Measurements from ENCODE around the gene RBPJL.

Gene RBPJL

DNA sequence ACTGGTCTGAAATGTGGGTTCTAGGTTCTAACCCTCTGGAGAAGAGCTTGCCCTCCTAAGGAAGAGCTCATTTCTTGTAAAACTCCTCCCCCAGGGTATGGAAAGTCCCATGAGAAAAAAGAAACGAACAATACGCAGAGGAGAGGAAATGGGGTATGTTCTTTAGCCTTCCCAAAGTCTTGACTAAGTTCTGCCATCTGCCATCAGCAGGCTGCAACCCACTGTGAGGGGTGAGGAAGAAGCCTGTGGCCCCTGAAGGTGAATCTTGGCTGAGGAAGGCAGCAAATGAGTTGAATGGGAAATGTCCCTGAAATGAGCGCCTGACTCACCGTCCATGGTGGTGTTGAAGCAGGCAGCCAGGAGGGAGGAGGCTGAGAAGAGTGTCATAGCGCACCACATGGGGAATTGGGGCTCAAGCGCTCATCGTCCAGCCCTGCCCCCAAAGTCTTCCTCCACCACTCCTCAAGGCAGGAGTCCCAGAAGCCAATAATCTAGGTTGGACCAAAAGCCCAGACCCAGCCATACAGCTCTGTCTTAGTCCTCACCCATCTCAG, 11.8 kb downstream of the RBPJL start:
- no peak for DNase-seq

DNA sequence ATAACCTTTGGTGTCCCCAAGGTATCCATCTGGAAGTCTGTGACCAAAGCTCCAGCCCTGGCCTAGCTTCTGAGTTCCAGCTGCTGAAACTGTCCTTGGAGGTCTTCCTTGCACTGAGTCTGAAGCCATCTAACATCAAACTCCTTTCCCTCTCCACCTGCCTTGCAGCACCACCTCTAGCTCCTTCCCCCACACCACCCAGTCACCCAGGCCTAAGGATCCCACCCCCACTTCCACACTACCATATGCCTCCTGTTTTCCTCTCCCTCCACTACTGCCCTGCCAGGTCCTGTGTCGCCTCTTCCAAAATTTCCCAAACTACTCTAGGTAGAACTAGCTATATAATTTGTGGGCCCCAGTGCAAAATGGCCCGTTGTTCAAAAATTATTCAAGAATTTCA, 12.3 kb downstream of the RBPJL start:
- DNase-seq = no peak

DNA sequence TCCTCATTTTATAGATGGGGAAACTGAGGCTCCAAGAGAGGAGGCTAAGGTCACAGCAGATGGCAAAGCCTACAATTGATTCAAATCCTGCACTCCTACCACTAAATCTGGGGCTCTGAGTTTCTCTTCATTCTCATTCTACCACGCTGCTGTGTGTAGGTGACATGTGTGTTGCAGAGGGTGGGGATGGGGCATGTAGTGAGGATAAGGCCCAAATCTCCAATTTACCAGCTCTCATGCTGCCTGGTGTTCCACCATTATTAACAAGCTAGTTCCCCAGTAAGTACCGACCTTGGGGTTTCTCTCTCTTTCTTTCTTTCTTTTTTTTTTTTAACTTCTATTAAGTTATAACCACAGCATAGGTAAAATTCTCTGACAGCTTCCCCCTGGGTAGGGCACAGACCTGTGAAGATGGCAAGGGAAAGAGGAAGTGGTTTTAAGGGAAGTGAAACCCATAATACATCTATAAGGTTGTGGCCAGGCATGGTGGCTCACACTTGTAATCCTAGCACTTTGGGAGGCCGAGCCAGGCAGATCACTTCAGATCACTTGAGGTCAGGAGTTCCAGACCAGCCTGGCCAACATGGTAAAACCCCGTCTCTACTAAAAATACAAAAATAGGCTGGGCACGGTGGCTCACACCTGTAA, 14.4 kb downstream of the RBPJL start:
- DNase-seq = peak; percentile 49

DNA sequence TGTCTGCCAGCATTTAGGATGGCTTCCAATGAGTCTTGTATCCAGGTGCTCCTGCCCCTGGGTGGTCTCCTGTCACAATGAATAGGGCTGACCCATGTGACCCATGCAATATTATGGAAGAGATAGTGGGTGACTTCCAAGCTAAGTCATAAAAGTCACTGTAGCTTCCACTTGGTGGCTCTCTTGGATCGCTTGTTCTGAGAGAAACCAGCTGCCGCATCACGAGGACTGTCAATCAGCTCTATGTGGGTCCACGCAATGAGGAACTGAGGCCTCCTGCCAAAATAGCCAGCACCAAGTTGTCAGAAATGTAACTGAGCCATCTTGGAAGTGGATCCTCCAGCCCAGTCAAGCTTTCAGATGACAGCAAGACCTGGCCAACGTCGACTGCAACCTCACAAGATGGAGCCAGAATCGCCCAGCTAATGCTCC, 16.3 kb downstream of the RBPJL start:
- no peak for DNase-seq

DNA sequence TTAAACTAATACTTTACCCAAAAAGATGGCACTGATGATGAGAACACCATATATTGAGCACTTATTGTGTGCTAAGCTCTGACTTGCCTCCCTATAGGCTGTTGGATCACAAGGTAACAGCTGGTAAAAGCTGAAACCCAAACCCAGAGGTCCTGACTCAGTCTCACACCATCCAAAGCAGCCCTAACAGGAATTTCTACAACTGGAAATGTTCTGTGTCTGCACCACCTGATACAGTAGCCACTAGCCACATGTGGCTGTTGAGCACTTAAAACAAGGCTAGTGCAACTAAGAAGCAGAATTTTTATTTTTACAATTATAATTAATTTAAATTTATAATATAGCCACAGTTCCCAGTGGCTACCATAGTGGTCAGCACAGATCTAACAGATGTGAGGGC, 17.1 kb downstream of the RBPJL start:
- no peak for DNase-seq

DNA sequence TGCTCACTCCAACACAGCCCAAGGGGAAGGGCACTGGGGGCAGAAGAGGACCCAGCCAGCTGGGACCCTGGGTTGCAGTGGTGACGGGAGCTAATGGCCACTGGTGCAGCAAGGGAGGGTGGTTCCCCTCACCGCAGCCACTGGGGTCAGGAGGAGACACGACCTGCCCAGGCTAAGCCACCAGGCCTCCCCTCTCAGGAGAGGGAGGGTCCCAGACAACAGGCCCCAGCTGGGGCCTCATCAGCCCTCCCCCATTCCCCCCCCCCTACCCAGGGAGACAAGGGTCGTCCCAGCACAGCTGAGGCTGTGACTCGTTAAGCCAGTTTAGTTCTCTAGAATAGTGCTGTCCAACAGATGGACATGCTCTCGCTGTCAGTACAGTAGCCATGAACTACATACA, 18.7 kb downstream of the RBPJL start:
- no peak for DNase-seq

DNA sequence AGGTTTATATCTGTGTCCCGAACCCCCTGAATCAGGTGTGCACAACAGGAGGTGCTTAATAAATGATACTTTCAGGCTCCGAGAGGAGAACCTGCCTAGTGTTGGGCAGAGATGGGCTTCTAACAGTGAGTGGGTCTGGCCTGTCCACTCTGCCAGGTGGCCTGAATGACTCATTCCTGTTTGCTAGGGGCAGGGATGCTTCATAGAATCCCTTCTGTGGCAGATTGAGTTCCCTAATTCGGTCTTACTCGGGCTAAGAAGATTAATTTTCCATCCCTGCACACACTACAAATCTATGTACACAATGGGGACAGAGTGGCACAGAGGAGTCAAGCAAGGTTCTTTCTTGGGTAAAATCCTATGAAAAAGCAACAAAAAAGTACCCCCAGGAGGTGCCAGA, 21.8 kb downstream of the RBPJL start:
- no peak for DNase-seq

DNA sequence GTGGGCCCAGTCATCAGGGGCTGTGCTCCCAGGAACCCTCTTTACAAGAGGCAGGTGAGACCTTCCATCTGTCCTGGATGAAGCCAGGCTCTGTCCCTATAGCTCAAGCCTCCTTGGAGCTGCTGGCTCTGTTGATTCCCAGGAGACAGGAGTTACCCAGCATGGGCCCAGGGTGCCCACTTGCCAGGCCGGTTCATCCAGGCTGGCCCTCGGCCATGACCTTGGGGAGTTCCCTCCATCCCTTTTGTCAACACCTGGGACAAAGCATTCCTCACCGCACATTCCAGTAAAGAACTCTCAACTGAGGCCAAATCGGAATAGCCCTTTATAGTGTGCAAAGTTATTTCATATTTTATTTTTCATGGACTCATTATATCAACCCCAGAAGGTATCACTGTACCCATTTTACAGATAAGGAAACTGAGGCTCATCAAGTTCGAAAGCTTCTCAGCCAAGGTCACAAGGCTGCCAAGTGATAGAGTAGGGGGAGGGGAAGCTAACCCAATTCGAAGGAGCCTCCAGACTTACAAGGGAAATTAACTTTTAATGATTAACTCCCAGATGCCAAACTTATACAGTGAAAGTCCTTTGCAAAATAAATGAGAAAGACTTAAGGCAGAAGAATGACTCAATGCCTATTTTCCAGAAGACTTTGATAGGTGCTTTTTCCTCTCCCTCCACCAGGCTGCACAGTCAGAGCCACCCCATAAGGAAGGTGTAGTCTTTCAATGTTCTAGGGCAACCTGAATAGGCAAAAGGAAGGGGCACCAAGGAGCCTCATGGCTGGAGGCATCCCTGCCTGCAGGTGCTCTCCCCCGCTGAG, 23.1 kb downstream of the RBPJL start:
- no peak for DNase-seq

DNA sequence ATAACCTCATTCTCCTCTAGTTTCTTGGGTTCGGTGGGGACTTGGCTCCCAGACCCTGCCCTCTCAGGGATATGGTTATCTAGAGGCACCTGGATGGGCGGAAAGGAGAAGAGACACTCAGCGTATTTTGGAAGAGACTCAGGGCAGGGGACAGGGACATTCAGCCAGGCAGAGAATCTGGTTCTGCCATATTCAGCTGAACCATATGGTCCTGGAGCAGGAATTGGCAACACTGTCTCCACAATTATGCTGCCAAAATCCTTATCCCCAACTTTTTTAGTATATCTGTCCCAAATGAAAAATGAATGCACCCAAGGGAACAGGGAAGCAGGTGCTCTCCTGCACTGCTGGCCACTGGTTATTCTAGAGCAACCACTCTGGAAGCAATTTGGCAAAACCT, 23.8 kb downstream of the RBPJL start:
- DNase-seq = no peak

DNA sequence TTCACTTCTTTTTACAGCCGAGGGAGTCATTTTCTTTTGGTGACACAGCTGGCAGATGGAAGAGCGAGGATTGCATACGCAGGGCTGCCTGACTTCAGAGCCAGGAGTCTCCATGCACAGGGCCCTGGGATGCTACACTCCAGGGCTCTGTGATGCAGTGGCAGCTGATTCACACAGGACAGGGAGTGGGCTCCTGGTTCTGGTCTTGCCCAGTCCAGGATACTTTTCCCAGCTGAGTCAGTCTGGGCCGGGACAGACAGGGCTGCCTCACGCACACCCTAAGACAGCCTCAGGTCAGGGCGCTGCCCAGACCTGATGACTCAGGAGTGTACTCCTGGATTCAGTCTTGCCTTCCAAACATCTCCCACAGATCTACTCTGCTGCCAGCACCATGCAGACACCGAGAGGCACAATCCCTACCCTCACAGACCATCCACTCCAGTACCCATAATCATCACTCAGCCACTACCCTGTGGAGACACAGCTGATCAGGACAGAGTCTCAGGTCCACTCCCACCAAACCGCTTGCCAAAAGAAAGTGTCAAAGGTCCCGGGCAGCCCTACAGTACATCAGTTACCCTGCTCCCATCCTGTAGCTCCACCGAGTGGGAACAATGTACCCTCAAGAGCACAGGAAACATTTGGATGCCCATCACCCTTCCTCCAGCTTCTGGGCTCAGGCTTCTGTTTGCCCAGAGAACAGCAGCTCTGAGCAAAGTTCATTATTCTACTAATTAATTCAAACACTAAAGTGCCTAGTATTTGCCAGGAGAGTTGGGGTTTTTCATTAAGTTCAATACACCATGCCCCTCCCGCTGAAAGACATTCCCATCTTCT, 30.1 kb downstream of the RBPJL start:
- DNase-seq = no peak

DNA sequence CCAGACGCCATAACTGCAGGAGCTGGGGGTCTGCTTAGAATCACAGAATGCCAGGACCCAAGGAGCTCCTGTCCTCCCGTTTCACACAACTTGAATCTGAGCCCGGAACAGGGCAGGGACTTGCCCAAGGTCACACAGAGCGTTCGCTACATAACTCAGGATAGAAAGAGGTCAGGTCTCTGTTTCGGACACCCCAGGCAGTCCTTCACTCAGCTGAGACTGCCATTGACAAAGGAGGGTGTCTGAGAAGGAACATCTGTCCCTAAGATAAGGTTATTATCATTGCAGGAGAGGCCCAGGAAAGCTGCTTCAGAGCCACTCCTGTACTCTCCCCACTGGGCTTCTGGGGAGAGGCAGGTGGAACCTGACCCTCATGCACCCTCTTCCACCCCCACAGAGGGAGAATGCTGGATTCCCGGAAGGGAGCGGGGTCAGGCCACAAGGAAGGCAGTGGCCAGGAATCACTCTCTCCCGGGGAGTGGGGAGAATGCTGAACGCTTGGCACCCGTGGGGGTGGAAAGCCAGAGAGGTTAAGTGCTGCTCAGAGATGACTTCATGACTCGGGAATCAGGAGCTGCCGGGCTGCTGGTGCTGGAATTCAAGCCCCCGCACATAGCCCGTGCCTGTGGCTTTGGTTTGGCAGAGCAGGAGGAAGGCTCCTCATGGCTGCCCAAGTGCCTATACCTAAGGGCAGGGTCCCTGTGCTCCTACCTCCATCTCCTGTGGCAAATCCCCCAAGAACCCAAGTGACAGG, 30.9 kb downstream of the RBPJL start:
- no peak for DNase-seq

DNA sequence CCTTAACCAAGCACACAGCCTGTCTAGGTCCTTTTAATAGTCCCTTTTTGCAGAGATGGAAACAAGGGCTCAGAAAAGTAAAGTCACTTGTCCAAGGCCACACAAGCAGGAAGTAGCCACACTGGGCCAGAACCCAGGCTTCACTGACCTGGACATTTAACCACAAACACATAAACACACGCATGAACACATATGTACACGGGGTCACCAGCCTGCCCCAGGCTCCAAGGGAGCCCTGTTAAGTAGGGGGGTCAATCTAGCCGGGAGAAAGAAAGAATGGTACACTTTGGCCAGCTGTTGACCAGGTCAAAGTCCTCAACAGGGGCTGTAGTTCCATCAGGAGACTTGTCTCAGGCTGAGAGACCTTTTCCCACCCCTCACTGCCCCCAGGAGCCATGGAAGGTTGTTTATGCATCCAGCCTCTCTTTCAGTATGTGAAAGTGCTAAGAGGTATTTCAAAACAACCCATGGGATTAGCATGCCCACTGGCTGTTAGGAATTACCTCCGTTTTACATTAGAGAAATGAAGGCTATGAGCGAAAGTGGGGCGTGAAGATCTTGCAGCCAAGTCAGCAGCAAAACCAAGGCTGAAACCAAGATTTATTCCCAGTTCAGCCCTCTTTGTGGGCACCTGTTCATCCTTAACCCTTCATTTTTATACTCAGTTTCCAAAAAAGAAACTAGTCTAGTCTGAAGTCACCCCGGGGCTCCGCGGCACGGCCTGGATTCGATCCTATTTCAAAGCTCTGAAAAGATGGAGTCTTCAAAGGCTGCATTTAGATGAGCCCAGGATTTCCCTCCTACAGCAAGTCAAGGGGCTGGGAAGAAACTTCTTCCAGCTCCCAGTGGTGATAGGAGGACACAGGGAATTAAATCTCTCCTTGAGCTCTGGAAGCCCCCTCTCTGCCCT, 31.7 kb downstream of the RBPJL start:
- DNase-seq = no peak

DNA sequence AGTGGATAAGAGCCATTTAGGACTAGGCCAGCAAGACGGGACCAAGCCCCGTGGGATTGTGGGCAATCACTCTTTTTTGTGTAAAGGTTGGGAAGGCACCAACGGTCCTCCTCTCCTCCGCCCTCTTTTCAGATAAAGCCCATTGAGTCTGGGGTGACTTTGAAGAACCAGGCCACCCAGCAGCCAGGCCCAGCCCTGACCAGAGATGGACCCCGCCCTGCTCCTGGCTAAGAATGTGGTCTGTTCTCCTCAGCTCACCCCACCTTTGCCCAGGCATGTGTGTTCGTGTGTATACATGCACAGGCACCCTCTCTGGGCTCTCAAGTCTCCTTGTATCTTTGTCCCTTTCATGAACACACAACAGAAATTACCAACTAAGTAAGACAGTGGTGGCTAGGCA, 32.4 kb downstream of the RBPJL start:
- no peak for DNase-seq

DNA sequence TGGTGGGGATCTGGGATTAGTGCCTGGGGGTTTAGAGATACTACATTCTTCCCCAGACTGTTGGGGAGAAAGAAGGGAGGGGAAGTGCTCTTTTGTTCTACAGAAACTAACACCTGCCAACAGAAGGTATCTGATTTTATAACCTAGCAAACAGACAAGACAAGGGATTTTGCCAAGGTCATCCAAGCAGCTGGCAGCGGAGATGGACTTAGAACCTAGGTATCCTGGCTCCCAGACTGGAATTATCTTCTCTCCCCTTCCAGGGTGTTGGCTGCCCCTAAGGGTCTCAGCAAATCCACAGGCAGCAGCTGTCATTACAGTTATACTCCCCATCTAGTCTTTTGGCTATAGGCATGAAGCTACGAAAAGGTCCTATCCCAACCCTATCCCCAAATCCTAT, 33.2 kb downstream of the RBPJL start:
- DNase-seq = no peak

DNA sequence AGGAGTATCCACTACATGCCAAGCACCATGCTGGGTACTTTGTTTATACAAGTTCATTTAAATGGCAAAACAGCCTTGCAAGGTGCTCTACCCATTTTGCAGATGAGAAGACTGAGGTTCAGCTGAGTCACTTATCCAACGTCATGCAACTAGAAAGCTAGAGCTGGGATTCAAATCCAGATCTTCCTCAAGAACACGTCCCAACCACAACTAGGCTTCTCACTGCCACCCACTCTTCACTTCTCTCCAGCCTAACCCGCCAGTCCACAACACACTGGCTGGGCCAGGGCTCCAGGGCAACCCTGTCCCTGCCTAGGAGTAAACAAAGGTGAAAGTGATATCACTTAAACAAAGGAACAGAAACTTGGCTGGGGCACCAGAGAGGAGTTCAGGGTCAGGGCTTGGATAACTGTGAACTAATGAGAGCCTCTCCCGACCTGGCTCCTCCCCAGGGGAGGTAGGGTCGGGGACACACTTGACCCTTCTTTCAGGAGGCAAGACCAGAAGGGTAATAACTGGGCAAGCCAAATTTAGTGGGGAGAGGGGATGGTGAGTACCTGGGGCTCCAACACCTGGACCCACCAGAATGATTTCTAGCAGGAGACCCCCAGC, 33.7 kb downstream of the RBPJL start:
- DNase-seq = no peak

DNA sequence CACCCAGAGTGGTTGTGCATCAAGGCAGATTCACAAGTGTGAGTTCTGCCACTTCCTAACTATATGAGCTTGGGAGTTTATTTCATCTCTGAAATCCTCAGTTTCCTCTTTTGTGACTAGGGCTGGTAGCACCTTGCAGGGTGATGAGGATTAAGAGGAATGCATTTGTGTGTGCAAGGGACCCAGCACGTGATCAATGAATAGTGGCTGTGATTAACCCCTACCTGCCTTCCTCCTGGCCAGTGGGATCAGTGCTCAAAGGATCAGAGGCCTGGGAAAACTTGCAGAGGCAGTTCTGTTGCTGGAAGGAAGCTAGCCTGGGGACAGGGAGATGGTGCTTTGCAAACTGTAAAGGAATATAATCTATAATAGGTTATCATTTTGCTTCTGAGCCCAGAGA, 34.3 kb downstream of the RBPJL start:
- DNase-seq = no peak

DNA sequence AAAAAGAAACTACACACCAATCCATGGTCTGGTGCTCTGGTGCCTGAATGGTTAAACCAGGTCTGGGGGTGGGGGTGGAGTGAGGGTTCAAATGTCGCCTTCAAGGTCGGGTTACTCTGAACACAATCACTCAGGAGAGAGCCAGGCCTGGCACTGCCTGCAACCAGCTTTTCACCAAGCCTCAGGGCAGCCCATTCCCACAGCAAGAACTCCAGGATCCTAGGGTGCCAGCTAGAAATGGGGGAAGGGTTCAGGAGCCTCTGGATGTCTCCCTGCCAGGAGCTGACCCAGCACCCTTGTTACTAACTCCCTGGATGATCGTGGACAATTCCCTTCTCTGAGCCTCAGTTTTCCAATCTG, 34.9 kb downstream of the RBPJL start:
- no peak for DNase-seq

DNA sequence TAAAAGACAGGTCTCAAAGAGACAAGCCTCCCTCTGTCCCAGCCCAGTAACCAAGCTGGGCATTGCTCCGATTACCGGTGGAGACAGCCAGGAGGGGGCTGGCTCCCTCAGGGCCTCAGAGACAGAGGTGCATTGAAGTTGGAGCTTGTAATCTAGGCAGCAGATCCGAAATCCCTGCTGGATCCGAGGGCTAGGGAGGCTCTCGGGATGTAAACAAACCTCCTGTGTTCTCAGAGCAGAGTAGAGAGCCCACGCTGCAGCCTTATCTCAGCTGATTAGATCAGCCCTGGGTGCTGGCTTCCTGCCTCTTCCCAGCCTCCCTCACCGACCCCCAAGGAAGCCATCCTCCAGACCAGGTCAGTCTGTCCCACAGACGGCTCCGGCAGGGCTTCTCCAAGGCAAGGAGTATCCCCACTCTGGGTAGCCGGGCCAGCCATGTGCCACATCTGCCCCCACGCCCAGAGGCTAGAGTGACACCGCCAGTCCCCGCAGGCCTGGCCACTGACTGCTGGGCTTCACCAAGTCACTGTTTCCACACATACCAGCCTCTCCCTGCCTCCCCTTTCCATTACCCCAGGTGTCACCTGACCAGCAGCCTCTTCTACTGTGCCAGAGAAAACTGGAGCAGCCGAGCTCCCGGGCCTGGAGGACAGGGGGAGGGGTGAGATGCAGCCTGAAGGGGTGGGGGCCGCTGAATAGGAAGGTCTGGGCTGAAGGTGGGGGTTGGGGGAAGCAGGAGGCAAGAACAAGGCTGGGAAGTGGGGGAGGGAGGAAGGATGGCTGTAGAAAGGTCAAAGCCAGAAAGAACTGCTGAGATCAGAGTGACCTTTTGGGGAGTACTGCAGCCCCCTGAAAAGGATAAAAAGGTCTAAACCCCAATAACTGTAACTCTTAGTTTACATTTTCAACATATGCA, 35.6 kb downstream of the RBPJL start:
- no peak for DNase-seq

DNA sequence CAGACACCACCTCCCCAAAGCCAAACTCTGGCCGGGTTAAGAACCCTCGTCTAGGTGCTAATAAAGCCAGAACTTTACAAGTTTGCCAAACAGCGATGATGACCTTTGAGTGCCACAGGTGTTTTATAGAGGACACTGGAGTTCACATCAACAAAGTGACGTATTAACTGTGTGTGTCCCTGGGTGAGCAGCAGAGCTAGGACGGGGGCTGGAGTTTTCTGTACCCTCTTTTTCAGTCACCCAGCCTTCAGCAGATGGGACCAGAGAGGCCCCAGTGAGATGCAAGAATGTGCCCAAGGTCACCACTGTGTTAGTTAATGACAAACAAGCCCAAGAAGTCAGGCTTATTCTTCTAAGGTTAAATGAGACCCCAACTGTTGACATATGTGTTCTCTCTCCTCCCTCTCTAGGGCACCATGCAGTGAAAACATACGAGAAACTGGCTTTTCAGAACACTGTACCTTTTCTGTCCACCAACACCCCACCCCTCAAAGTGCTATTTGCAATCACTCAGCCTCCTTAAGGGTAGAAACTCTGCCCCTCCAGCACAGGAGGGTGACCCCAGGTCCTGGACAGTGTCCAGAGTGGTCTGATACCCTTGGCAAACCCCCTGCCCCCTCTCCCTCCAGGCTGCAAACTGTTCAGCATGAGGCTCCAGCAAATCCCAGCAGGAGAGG, 36.4 kb downstream of the RBPJL start:
- no peak for DNase-seq

All from central memory CD4-positive, alpha-beta T cell (primary cell).